Prostate gland (tissue), 2 donors: ENCODE results near the gene DUSP22. TPM values are rescaled to one million over a fixed set of nuclear protein-coding genes. Genes with fewer than 3 reads are reported as not detected.
"Not testable (repeated sequence)": the region's sequence is repeated elsewhere in the genome, so short reads cannot be mapped to it uniquely, and the experiment has no call there.

Experiments used
- DNase-seq: peaks from one replicate; pipeline ENCODE4 v3.0.0-alpha.2; 2019; ENCODE audit warnings: low spot score
- H3K27ac ChIP-seq, 2 donors: fragments of 200-600 bp; sonication (generic); 2 replicates each; pipeline ENCODE4 v1.5.1; 2017 to 2019
- H3K27me3 ChIP-seq: fragments of 200-600 bp; sonication (generic); replicated peaks from 2 replicates; pipeline ENCODE4 v1.5.1; 2019; ENCODE audit not compliant: insufficient read depth
- H3K36me3 ChIP-seq, 2 donors: fragments of 200-600 bp; sonication (generic); 1 replicate in 1 of 2; 2 replicates in 1 of 2; pipeline versions ENCODE4 v1.5.1 to v1.8.1; 2017 to 2019
- H3K4me1 ChIP-seq: fragments of 200-600 bp; sonication (generic); replicated peaks from 2 replicates; pipeline ENCODE4 v1.5.1; 2019
- H3K4me3 ChIP-seq, 2 donors: fragments of 200-600 bp; sonication (generic); 2 replicates each; pipeline ENCODE4 v1.5.1; 2017 to 2019
- H3K9me3 ChIP-seq: fragments of 200-600 bp; sonication (generic); 2 replicates; pipeline ENCODE4 v1.5.1; 2017
- CTCF ChIP-seq, 4 experiments: fragments of 200-600 bp in 2 of 4; fragments of 450-650 bp in 2 of 4; sonication (generic) in 2 of 4; IDR thresholded peaks; 1 replicate in 3 of 4; 2 replicates in 1 of 4; pipeline ENCODE4 v1.5.1; 2016 to 2019; ENCODE audit warnings: antibody characterized with exemption in 4 of 4, mild to moderate bottlenecking in 2 of 4, moderate library complexity in 2 of 4
- POLR2A ChIP-seq: fragments of 450-650 bp; IDR thresholded peaks from one replicate; pipeline ENCODE4 v1.6.1; 2016; ENCODE audit warnings: antibody characterized with exemption, mild to moderate bottlenecking
- POLR2AphosphoS5 ChIP-seq: sonication (generic); formaldehyde crosslinking; IDR thresholded peaks from one replicate; pipeline ENCODE4 v1.6.1; 2017; ENCODE audit warnings: antibody characterized with exemption
- WGBS: methylation state at CpG from one replicate; pipeline ENCODE4 v1.1.5; 2018; 5-methylcytosine and 5-hydroxymethylcytosine counted together
- intact Hi-C: fragments of 100-400 bp; cut with DNase I; formaldehyde crosslinking; loops from one replicate; pipeline ENCODE4 v1.14.2; 2022
- total RNA-seq, 2 donors: library from RNA; depleted of rRNA; stranded (reverse); fragments of >200 nt; gene quantifications; one replicate each; pipeline ENCODE4 v1.1.0, GENCODE V29; 2016

DUSP22 gene
- total RNA-seq, 2 donors from 2014 or later, result 29.8 to 95.8 TPM

- H3K4me3 ChIP-seq, result no peak overlapping the region
- peaks cover 20% of the 10 kb centered on the region for H3K27me3 ChIP-seq
- intact Hi-C loops, result no loop called here
- no peak overlapping the region for H3K27ac ChIP-seq
- no peaks in the 10 kb centered on the region for H3K9me3 ChIP-seq
- H3K36me3 ChIP-seq, result no peaks in the 10 kb centered on the region
- TF ChIP-seq POLR2AphosphoS5, result no peak
- no peak for TF ChIP-seq POLR2A
- no peak for TF ChIP-seq CTCF (IDR thresholded peaks at IDR 0.05)
- 69% methylated on average over 8 of the region's 8 CpGs for WGBS
- DNase-seq, result no peak
- no peaks in the 10 kb centered on the region for H3K4me1 ChIP-seq
Observed at GRCh38 chr6:373031-373430, 80.7 kb downstream of the DUSP22 start.

- intact Hi-C loops, result no loop called here
- no peak overlapping the region for H3K27ac ChIP-seq
- WGBS, result 71% methylated on average over 26 of the region's 26 CpGs
- peaks cover 20% of the 10 kb centered on the region for H3K27me3 ChIP-seq
- no peaks in the 10 kb centered on the region for H3K9me3 ChIP-seq
- H3K36me3 ChIP-seq, result no peaks in the 10 kb centered on the region
- no peak for TF ChIP-seq POLR2AphosphoS5
- no peak for TF ChIP-seq POLR2A
- no peak for TF ChIP-seq CTCF (IDR thresholded peaks at IDR 0.05)
- no peak overlapping the region for H3K4me3 ChIP-seq
- no peaks in the 10 kb centered on the region for H3K4me1 ChIP-seq
- DNase-seq, result no peak
Observed at GRCh38 chr6:373773-374724, 81.8 kb downstream of the DUSP22 start.

GRCh38 chr6:374956-375355 lies 82.7 kb downstream of the DUSP22 start:
- whole genome bisulfite sequencing, result 82% methylated on average over 8 of the region's 8 CpGs
- Histone ChIP-seq H3K4me1 (no peaks in the 10 kb centered on the region), H3K27me3 (peaks cover 17% of the 10 kb centered on the region), H3K36me3 (no peaks in the 10 kb centered on the region), H3K9me3 (no peaks in the 10 kb centered on the region), H3K27ac (no peak overlapping the region), H3K4me3 (no peak overlapping the region)
- no peak for DNase-seq
- TF ChIP-seq POLR2A, result no peak
- intact Hi-C loops, result no loop called here

- Histone ChIP-seq H3K4me3 (no peak overlapping the region), H3K27ac (no peak overlapping the region), H3K36me3 (no peaks in the 10 kb centered on the region), H3K27me3 (peaks cover 13% of the 10 kb centered on the region), H3K4me1 (no peaks in the 10 kb centered on the region), H3K9me3 (no peaks in the 10 kb centered on the region)
- intact Hi-C loops, result no loop called here
- no peak for DNase-seq
- TF ChIP-seq CTCF (IDR thresholded peaks at IDR 0.05), result no peak
- 74% methylated on average over 10 of the region's 10 CpGs for WGBS
Observed at GRCh38 chr6:376827-377640, 84.7 kb downstream of the DUSP22 start.

- H3K27me3 ChIP-seq, H3K4me3 ChIP-seq, H3K27ac ChIP-seq, DNase-seq, intact Hi-C loops, H3K4me1 ChIP-seq, H3K9me3 ChIP-seq, H3K36me3 ChIP-seq: not testable (repeated sequence)
- WGBS, result 90% methylated on average over 13 of the region's 13 CpGs
Observed at GRCh38 chr6:377641-378020, 85.3 kb downstream of the DUSP22 start.
